OCI-LY1 (cell line): ENCODE measurements around the gene CDKL5.

Experiments used
- H2AFZ ChIP-seq: fragments of 200-600 bp; sonication (generic), shearing (Covaris generic); 2 replicates; pipeline ENCODE4 v1.6.0; 2014; ENCODE audit warnings: antibody characterized with exemption, mild to moderate bottlenecking, low read length
- H3F3A ChIP-seq: fragments of 200-600 bp; sonication (generic), shearing (Covaris generic); 2 replicates; pipeline ENCODE4 v1.6.0; 2014; ENCODE audit warnings: mild to moderate bottlenecking, antibody characterized with exemption, low read length, moderate library complexity; ENCODE audit not compliant: insufficient read depth
- H3K27ac ChIP-seq: fragments of 200-600 bp; sonication (generic); 2 replicates; pipeline ENCODE4 v1.5.1; 2014; ENCODE audit warnings: low read length, mixed run types, mild to moderate bottlenecking, low read depth; ENCODE audit not compliant: poor library complexity, severe bottlenecking
- H3K27me3 ChIP-seq: fragments of 200-600 bp; sonication (generic); 2 replicates; pipeline ENCODE4 v1.6.0; 2014; ENCODE audit warnings: antibody characterized with exemption, mild to moderate bottlenecking, low read length, moderate library complexity; ENCODE audit not compliant: insufficient read depth
- H3K36me3 ChIP-seq: fragments of 200-600 bp; sonication (generic); 2 replicates; pipeline ENCODE4 v1.6.1; 2014; ENCODE audit warnings: mild to moderate bottlenecking, antibody characterized with exemption, low read length, moderate library complexity, mixed read lengths; ENCODE audit not compliant: insufficient read depth
- H3K4me1 ChIP-seq: fragments of 200-600 bp; sonication (generic); 2 replicates; pipeline ENCODE4 v1.5.1; 2014; ENCODE audit warnings: mild to moderate bottlenecking, low read length, moderate library complexity; ENCODE audit not compliant: insufficient read depth, severe bottlenecking
- H3K4me2 ChIP-seq: fragments of 200-600 bp; sonication (generic), shearing (Covaris generic); 2 replicates; pipeline ENCODE4 v1.6.1; 2014; ENCODE audit warnings: low read length
- H3K4me3 ChIP-seq: fragments of 200-600 bp; sonication (generic); 2 replicates; pipeline ENCODE4 v1.5.1; 2014; ENCODE audit warnings: low read length, low read depth, mild to moderate bottlenecking, mixed read lengths; ENCODE audit not compliant: poor library complexity, severe bottlenecking
- H3K79me2 ChIP-seq: fragments of 200-600 bp; shearing (Covaris generic); 2 replicates; pipeline ENCODE4 v1.6.1; 2016; ENCODE audit warnings: mixed run types, low read length, mixed read lengths; ENCODE audit not compliant: insufficient read depth
- H3K9ac ChIP-seq: fragments of 200-600 bp; sonication (generic), shearing (Covaris generic); 2 replicates; pipeline ENCODE4 v1.6.1; 2014; ENCODE audit warnings: mild to moderate bottlenecking, low read length, mixed read lengths
- H3K9me2 ChIP-seq: fragments of 200-600 bp; sonication (generic), shearing (Covaris generic); 2 replicates; pipeline ENCODE4 v1.6.1; 2014; ENCODE audit warnings: low read depth, mild to moderate bottlenecking, low read length, mixed read lengths
- H3K9me3 ChIP-seq: fragments of 200-600 bp; shearing (Covaris generic); 2 replicates; pipeline ENCODE4 v1.6.1; 2014; ENCODE audit warnings: low read length, mixed read lengths
- H4K20me1 ChIP-seq: fragments of 200-600 bp; sonication (generic), shearing (Covaris generic); 2 replicates; pipeline ENCODE4 v1.6.0; 2016; ENCODE audit warnings: mild to moderate bottlenecking, low read length; ENCODE audit not compliant: insufficient read depth
- CTCF ChIP-seq: fragments of 200-600 bp; sonication (generic), shearing (Covaris generic); IDR thresholded peaks from 2 replicates; pipeline ENCODE4 v1.5.1; 2017; ENCODE audit warnings: mild to moderate bottlenecking, antibody characterized with exemption, low read length, moderate library complexity, mixed read lengths
- EZH2 ChIP-seq: fragments of 200-600 bp; sonication (generic), shearing (Covaris generic); IDR thresholded peaks from 2 replicates; pipeline ENCODE4 v1.8.0; 2017; ENCODE audit warnings: borderline replicate concordance, mixed run types, mild to moderate bottlenecking, antibody characterized with exemption, low read length, moderate library complexity, mixed read lengths

Gene CDKL5

GRCh38 chrX:18548996-18549395 is 123.6 kb downstream of the CDKL5 start:
- H3K4me3 ChIP-seq = no peak overlapping the region
- no peaks in the 10 kb centered on the region for H3K9me3 ChIP-seq
- no peaks in the 10 kb centered on the region for H3F3A ChIP-seq
- H3K79me2 ChIP-seq = no peaks in the 10 kb centered on the region
- TF ChIP-seq EZH2 (no peak), CTCF (no peak)
- H3K27ac ChIP-seq = no peak overlapping the region
- H4K20me1 ChIP-seq = no peaks in the 10 kb centered on the region
- H3K4me1 ChIP-seq = no peaks in the 10 kb centered on the region
- no peak overlapping the region for H3K9ac ChIP-seq
- no peaks in the 10 kb centered on the region for H3K9me2 ChIP-seq
- H3K36me3 ChIP-seq = no peaks in the 10 kb centered on the region
- no peak overlapping the region for H3K4me2 ChIP-seq
- no peaks in the 10 kb centered on the region for H3K27me3 ChIP-seq
- H2AFZ ChIP-seq = no peak overlapping the region

GRCh38 chrX:18549643-18550042 is 124.2 kb downstream of the CDKL5 start:
- no peaks in the 10 kb centered on the region for H3K27me3 ChIP-seq
- H3F3A ChIP-seq = no peaks in the 10 kb centered on the region

GRCh38 chrX:18557879-18558278 is 132.5 kb downstream of the CDKL5 start:
- Histone ChIP-seq H3K9ac (no peak overlapping the region), H2AFZ (no peak overlapping the region), H3K27ac (no peak overlapping the region), H4K20me1 (no peaks in the 10 kb centered on the region), H3K4me2 (no peak overlapping the region), H3K36me3 (no peaks in the 10 kb centered on the region), H3K4me1 (no peaks in the 10 kb centered on the region), H3K9me2 (no peaks in the 10 kb centered on the region), H3K79me2 (no peaks in the 10 kb centered on the region), H3K4me3 (no peak overlapping the region), H3K9me3 (no peaks in the 10 kb centered on the region), H3K27me3 (no peaks in the 10 kb centered on the region), H3F3A (no peaks in the 10 kb centered on the region)
- TF ChIP-seq CTCF (no peak), EZH2 (no peak)

More at GRCh38 chrX:18549643-18550042, 124.2 kb downstream of the CDKL5 start:
- Histone ChIP-seq H3K36me3 (no peaks in the 10 kb centered on the region), H3K9ac (no peak overlapping the region), H3K9me3 (no peaks in the 10 kb centered on the region), H3K4me2 (no peak overlapping the region), H2AFZ (no peak overlapping the region), H3K9me2 (no peaks in the 10 kb centered on the region), H3K4me1 (no peaks in the 10 kb centered on the region), H4K20me1 (no peaks in the 10 kb centered on the region), H3K4me3 (no peak overlapping the region), H3K27ac (no peak overlapping the region), H3K79me2 (no peaks in the 10 kb centered on the region)
- TF ChIP-seq CTCF (no peak), EZH2 (no peak)
